Activated B cell treated with CpG ODN at 0.5 μM for 24 hours (primary cell): ENCODE results near the gene RPL3. TPM values are rescaled to one million over a fixed set of nuclear protein-coding genes. Genes with fewer than 3 reads are reported as not detected.
A peak's percentile ranks its signal among the peaks of the same experiment; 100 is the strongest.

Experiments
- ATAC-seq: fragments of 200-7000 bp; cut with Tn5 transposase; one replicate; pipeline ENCODE4 v1.10.0; 2021; ENCODE audit warnings: low read depth, mild to moderate bottlenecking, moderate library complexity
- CTCF ChIA-PET: fragments of 350-600 bp; sonication (Branson Sonifier 250); formaldehyde crosslinking; loops from one replicate; lab custom pipeline; 2021; ENCODE audit warnings: antibody characterized with exemption; lab: Charles Lee
- POLR2A ChIA-PET: fragments of 350-600 bp; sonication (Branson Sonifier 250); formaldehyde crosslinking; loops from one replicate; lab custom pipeline; 2021; ENCODE audit warnings: antibody characterized with exemption; lab: Charles Lee
- DNase-seq: peaks from one replicate; pipeline ENCODE4 v3.0.0; 2022
- H3K27ac Mint-ChIP-seq: one replicate; pipeline ENCODE4 v1.8.0; 2020; ENCODE audit warnings: mixed read lengths
- H3K27me3 Mint-ChIP-seq: one replicate; pipeline ENCODE4 v1.8.0; 2021; ENCODE audit warnings: mixed read lengths
- H3K36me3 Mint-ChIP-seq: one replicate; pipeline ENCODE4 v1.8.0; 2021; ENCODE audit warnings: low read depth, mixed read lengths
- H3K4me1 Mint-ChIP-seq: one replicate; pipeline ENCODE4 v1.8.0; 2021; ENCODE audit warnings: mixed read lengths
- H3K4me3 Mint-ChIP-seq: one replicate; pipeline ENCODE4 v1.8.0; 2020; ENCODE audit warnings: mild to moderate bottlenecking, mixed read lengths
- H3K9me3 Mint-ChIP-seq: one replicate; pipeline ENCODE4 v1.8.0; 2020; ENCODE audit warnings: mixed read lengths
- intact Hi-C: fragments of 100-400 bp; cut with micrococcal nuclease; formaldehyde crosslinking; loops from one replicate; pipeline ENCODE4 v1.15.1; 2024
- total RNA-seq: library from RNA; stranded (reverse); gene quantifications from 2 replicates; pipeline ENCODE4 v1.2.3, GENCODE V29; 2022
- TF ChIP-seq, protein P1 (sequence below): fragments of 200-600 bp; IDR thresholded peaks from one replicate; pipeline ENCODE4 v1.8.0; 2022; ENCODE audit warnings: antibody characterized with exemption, mild to moderate bottlenecking

Gene RPL3
- total RNA-seq, 1 donor from 2014 or later, result 3,087 TPM

DNA sequence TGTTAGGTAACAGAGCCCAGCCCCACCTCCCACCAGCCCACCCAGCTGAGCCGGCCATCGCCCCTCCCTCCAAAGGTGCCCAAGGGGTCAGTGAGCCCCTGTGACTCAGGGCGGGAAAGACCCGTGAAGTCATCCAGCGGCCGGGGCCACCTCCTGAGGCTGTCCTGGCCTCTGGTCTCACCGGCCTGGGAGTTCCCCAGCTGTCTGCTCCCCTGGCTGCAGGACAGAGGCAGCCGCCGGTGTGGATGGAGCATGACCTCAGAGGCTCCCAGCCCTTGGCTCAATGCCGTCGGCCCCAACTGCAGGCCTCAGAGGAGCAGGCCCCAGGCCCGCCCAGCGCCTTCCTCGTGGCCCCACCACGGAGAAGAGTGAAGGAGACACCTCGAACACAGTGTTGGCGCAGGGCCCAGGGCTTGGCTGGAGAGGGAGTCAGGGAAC, 28.7 kb downstream of the RPL3 start:
- DNase-seq, result no peak
- TF ChIP-seq, protein P1, sequence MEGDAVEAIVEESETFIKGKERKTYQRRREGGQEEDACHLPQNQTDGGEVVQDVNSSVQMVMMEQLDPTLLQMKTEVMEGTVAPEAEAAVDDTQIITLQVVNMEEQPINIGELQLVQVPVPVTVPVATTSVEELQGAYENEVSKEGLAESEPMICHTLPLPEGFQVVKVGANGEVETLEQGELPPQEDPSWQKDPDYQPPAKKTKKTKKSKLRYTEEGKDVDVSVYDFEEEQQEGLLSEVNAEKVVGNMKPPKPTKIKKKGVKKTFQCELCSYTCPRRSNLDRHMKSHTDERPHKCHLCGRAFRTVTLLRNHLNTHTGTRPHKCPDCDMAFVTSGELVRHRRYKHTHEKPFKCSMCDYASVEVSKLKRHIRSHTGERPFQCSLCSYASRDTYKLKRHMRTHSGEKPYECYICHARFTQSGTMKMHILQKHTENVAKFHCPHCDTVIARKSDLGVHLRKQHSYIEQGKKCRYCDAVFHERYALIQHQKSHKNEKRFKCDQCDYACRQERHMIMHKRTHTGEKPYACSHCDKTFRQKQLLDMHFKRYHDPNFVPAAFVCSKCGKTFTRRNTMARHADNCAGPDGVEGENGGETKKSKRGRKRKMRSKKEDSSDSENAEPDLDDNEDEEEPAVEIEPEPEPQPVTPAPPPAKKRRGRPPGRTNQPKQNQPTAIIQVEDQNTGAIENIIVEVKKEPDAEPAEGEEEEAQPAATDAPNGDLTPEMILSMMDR, result no peak
- no peak for ATAC-seq
- peaks cover 14% of the 10 kb centered on the region for H3K4me1 Mint-ChIP-seq
- H3K27me3 Mint-ChIP-seq, result no peaks in the 10 kb centered on the region
- intact Hi-C loops, result no loop called here
- H3K9me3 Mint-ChIP-seq, result no peaks in the 10 kb centered on the region
- H3K4me3 Mint-ChIP-seq, result no peak overlapping the region
- H3K27ac Mint-ChIP-seq, result no peak overlapping the region
- H3K36me3 Mint-ChIP-seq, result no peaks in the 10 kb centered on the region
- ChIA-PET POLR2A (no interaction called here), CTCF (no interaction called here)

- H3K36me3 Mint-ChIP-seq, result no peaks in the 10 kb centered on the region
- H3K27me3 Mint-ChIP-seq, result no peaks in the 10 kb centered on the region
- H3K4me3 Mint-ChIP-seq, result no peak overlapping the region
- DNase-seq (no peak), ATAC-seq (no peak)
- intact Hi-C loops, result no loop called here
- POLR2A ChIA-PET, result no interaction called here
- peaks cover 1% of the 10 kb centered on the region for H3K9me3 Mint-ChIP-seq
- H3K4me1 Mint-ChIP-seq, result peaks cover 15% of the 10 kb centered on the region
- TF ChIP-seq, protein P1, result no peak
- CTCF ChIA-PET, result no interaction called here
- no peak overlapping the region for H3K27ac Mint-ChIP-seq
These were observed 29.3 kb downstream of the RPL3 start for GRCh38 chr22:39289975-39290720.

- no peak overlapping the region for H3K4me3 Mint-ChIP-seq
- intact Hi-C loops, result no loop called here
- no peaks in the 10 kb centered on the region for H3K27me3 Mint-ChIP-seq
- H3K27ac Mint-ChIP-seq, result no peak overlapping the region
- POLR2A ChIA-PET, result no interaction called here
- no peaks in the 10 kb centered on the region for H3K36me3 Mint-ChIP-seq
- peaks cover 15% of the 10 kb centered on the region for H3K4me1 Mint-ChIP-seq
- ATAC-seq, result no peak
- TF ChIP-seq, protein P1, result no peak
- no peak for DNase-seq
- peaks cover 3% of the 10 kb centered on the region for H3K9me3 Mint-ChIP-seq
- CTCF ChIA-PET, result no interaction called here
These were observed 29.9 kb downstream of the RPL3 start for GRCh38 chr22:39289533-39289932.

- CTCF ChIA-PET, result no interaction called here
- Mint-ChIP-seq H3K9me3 (peaks cover 3% of the 10 kb centered on the region), H3K4me3 (no peak overlapping the region), H3K36me3 (no peaks in the 10 kb centered on the region), H3K4me1 (peaks cover 15% of the 10 kb centered on the region), H3K27me3 (no peaks in the 10 kb centered on the region), H3K27ac (no peak overlapping the region)
- POLR2A ChIA-PET, result interaction anchor here (0.5 to 0.7 kb wide), 2 partner anchors 15 to 55 kb away, joined by 7 read pairs; no protein-coding TSS in a partner anchor
- TF ChIP-seq, protein P1, result no peak
- DNase-seq, result no peak
- no peak for ATAC-seq
- intact Hi-C loops, result no loop called here
These were observed 31.1 kb downstream of the RPL3 start for GRCh38 chr22:39288135-39288898.

- no peak for DNase-seq
These were observed 32.2 kb downstream of the RPL3 start for GRCh38 chr22:39287076-39287725.

More at GRCh38 chr22:39287076-39287725, 32.2 kb downstream of the RPL3 start:
- Mint-ChIP-seq H3K27me3 (peaks cover 5% of the 10 kb centered on the region), H3K27ac (peak overlapping the region; percentile 37), H3K4me1 (peaks cover 15% of the 10 kb centered on the region), H3K36me3 (no peaks in the 10 kb centered on the region), H3K4me3 (peak overlapping the region; percentile 46), H3K9me3 (peaks cover 3% of the 10 kb centered on the region)
- ChIA-PET POLR2A (interaction anchor here (1.2 to 1.4 kb wide), 2 partner anchors 33 to 233 kb away, joined by 3 read pairs; partner anchors contain the start of gene ATF4), CTCF (interaction anchor here (0.7 kb wide), 1 partner anchor 117 kb away, joined by 3 read pairs; no protein-coding TSS in a partner anchor)
- intact Hi-C loops, result no loop called here
- peak; percentile 86 for ATAC-seq
- TF ChIP-seq, protein P1, result no peak
